ENCODE results near the gene SSU72. TPM values are rescaled to one million over a fixed set of nuclear protein-coding genes. Genes with fewer than 3 reads are reported as not detected.

The SSU72 gene
- total RNA-seq, 4 donors from 2014 or later, result 98.4 to 125 (median 124) TPM

GRCh38 chr1:1615256-1616044, 40.8 kb upstream of the SSU72 start, which contains the start of gene MIB2:
Gene MIB2, plus strand, starts transcription at chr1:1615500. Its CDS starts 7,953 bp downstream, at chr1:1623453.
- no peaks in the 10 kb centered on the region for H3K27me3 ChIP-seq
- TF ChIP-seq CTCF (IDR thresholded peaks at IDR 0.05), result no peak
- TF ChIP-seq POLR2A (IDR thresholded peaks at IDR 0.05), result peak in 2 of 4 donors; percentile 80 to 82
- 0% methylated on average over 2 to 37 of the region's 107 CpGs for WGBS, 2 donors
- H3K27ac ChIP-seq, result peak within 1 kb of the TSS; percentile 99 to 100 (median 100)
- intact Hi-C loops (cut with DNase I), result no loop called here
- peaks cover 24 to 56% (median 25%) of the 10 kb centered on the region in 3 donors for H3K4me1 ChIP-seq
- peaks cover 0 to 36% (median 3%) of the 10 kb centered on the region in 3 donors for H3K36me3 ChIP-seq
- DNase-seq, result peak; percentile 74
- H3K9me3 ChIP-seq, result no peaks in the 10 kb centered on the region
- peak within 1 kb of the TSS; percentile 90 to 100 (median 92) for H3K4me3 ChIP-seq

DNA sequence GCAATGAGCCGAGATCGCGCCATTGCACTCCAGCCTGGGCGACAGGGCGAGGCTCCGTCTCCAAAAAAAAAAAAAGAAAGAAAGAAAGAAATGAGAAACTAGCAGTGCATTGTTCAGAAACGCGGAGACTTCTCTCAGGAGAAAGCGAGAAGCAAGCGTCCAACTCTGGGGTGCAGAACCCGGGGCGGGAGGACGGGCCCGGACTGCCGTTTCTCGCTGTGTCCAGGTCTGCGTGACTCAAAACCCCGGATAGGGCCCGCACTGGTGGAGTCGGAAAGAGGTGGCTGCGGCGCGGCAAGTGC, 40.2 kb upstream of the SSU72 start:
- peak overlapping the region; percentile 99 to 100 (median 100) for H3K27ac ChIP-seq
- H3K4me1 ChIP-seq, result peaks cover 24 to 55% (median 25%) of the 10 kb centered on the region in 3 donors
- H3K4me3 ChIP-seq, result peak overlapping the region; percentile 90 to 100 (median 92)
- intact Hi-C loops (cut with DNase I), result no loop called here
- peaks cover 0 to 33% (median 3%) of the 10 kb centered on the region in 3 donors for H3K36me3 ChIP-seq
- WGBS, 2 donors, result 1% methylated on average over 22 to 23 of the region's 23 CpGs
- no peaks in the 10 kb centered on the region for H3K27me3 ChIP-seq
- no peaks in the 10 kb centered on the region for H3K9me3 ChIP-seq
- TF ChIP-seq CTCF (IDR thresholded peaks at IDR 0.05), result no peak
- TF ChIP-seq POLR2A (IDR thresholded peaks at IDR 0.05), result no peak
- no peak for DNase-seq

- H3K4me3 ChIP-seq, result peak overlapping the region; percentile 90 to 100 (median 92)
- peaks cover 0 to 28% (median 3%) of the 10 kb centered on the region in 3 donors for H3K36me3 ChIP-seq
- no peaks in the 10 kb centered on the region for H3K27me3 ChIP-seq
- TF ChIP-seq CTCF (IDR thresholded peaks at IDR 0.05) (no peak), POLR2A (IDR thresholded peaks at IDR 0.05) (no peak)
- H3K4me1 ChIP-seq, result peaks cover 24 to 50% (median 25%) of the 10 kb centered on the region in 3 donors
- WGBS, 2 donors, result 10 to 16% methylated on average over 13 to 26 of the region's 30 CpGs
- intact Hi-C loops (cut with DNase I), result no loop called here
- no peak for DNase-seq
- H3K9me3 ChIP-seq, result no peaks in the 10 kb centered on the region
- H3K27ac ChIP-seq, result peak overlapping the region; percentile 2 to 100 (median 99)
Observed at GRCh38 chr1:1614204-1614953, 39.7 kb upstream of the SSU72 start.

GRCh38 chr1:1613509-1614082, 38.9 kb upstream of the SSU72 start:
- WGBS, 2 donors, result 72 to 80% methylated on average over 11 of the region's 11 CpGs
- intact Hi-C loops (cut with DNase I), result no loop called here
- Histone ChIP-seq H3K27ac (no peak overlapping the region), H3K4me3 (peak overlapping the region in 2 of 4 donors; percentile 91 to 92), H3K27me3 (no peaks in the 10 kb centered on the region), H3K4me1 (peaks cover 24 to 49% (median 25%) of the 10 kb centered on the region in 3 donors), H3K36me3 (peaks cover 0 to 20% (median 3%) of the 10 kb centered on the region in 3 donors), H3K9me3 (no peaks in the 10 kb centered on the region)
- no peak for DNase-seq
- no peak for TF ChIP-seq CTCF (IDR thresholded peaks at IDR 0.05)
- TF ChIP-seq POLR2A (IDR thresholded peaks at IDR 0.05), result no peak

- no peak for TF ChIP-seq POLR2A (IDR thresholded peaks at IDR 0.05)
- TF ChIP-seq CTCF (IDR thresholded peaks at IDR 0.05), result no peak
- H3K9me3 ChIP-seq, result no peaks in the 10 kb centered on the region
- H3K4me3 ChIP-seq, result no peak overlapping the region
- no peak for DNase-seq
- peaks cover 0 to 5% (median 0%) of the 10 kb centered on the region in 3 donors for H3K36me3 ChIP-seq
- H3K27me3 ChIP-seq, result no peaks in the 10 kb centered on the region
- WGBS, 2 donors, result 73 to 90% methylated on average over 3 of the region's 3 CpGs
- no peak overlapping the region for H3K27ac ChIP-seq
- peaks cover 21 to 34% (median 22%) of the 10 kb centered on the region in 3 donors for H3K4me1 ChIP-seq
- intact Hi-C loops (cut with DNase I), result no loop called here
Observed at GRCh38 chr1:1612104-1612400, 37.4 kb upstream of the SSU72 start.

Data from esophagus squamous epithelium (tissue), 5 donors.